COLO668 (cell line): ENCODE data around the gene RAPGEF5.

ENCODE experiments used
- DNase-seq: peaks from one replicate; lab custom pipeline; 2025; ENCODE audit not compliant: unreplicated experiment; lab: John Stamatoyannopoulos, UW

Gene RAPGEF5

DNA sequence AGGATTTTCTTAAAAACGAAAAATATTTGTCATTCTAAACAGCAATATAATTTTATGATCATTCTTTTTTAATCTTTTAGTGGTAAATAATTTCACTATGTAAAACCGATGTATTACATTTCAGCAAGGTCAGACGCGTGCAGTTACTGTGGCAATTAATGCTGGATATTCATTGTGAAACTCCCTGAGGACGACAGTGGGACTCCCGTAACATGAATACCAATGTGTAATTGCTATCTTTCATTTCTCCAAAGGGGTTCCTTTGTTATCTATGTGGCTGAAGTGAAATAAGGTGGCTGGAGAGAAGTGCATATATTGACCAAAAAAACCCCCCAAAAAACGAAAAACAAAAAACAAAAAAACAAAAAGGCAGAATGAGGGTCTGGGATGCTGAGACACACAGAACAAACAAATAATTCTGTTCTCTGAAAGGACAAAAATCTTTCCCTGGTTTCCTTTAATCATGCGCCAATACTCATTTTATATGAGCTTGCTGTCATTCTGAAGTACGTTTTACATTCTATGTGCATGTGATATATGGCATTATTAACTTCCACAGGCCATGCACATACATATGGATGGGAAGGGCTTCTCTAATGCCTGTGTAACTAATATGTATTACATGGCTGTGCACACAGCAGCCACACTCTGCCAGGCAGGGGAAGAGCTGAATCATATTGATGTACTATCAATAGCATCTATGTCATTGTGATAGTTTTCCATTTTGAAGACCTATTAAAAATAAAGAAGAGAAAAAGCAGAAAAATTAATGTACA lies 161.4 kb downstream of the RAPGEF5 start:
- no peak for DNase-seq

GRCh38 chr7:22194658-22195273 lies 162.2 kb downstream of the RAPGEF5 start:
- no peak for DNase-seq

GRCh38 chr7:22193450-22193983 lies 163.4 kb downstream of the RAPGEF5 start:
- no peak for DNase-seq

GRCh38 chr7:22192801-22193200 lies 164.2 kb downstream of the RAPGEF5 start:
- DNase-seq, result no peak

DNA sequence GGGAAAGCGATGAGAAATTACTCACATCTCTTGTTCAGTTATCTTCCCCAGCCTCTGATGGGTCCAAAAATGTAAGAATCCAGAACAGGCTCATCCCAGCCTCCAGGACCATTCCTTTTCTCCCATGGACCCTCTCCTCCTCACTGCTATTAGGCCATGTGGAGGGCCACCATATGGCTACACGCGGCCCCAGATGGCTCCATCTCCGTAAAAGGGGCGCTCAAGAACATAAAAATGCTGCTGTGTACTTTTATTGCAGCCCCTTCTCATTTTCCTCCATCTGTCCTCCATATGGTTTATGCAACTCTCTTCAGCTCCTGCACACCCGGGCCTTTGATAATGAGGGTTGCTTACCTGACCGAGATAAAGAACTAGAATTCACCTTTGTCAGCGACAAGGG lies 166.2 kb downstream of the RAPGEF5 start:
- DNase-seq, result no peak

GRCh38 chr7:22189741-22190140 lies 167.2 kb downstream of the RAPGEF5 start:
- DNase-seq, result no peak

- DNase-seq, result no peak
These were observed 167.7 kb downstream of the RAPGEF5 start for GRCh38 chr7:22189230-22189629.

GRCh38 chr7:22187691-22188348 lies 169.1 kb downstream of the RAPGEF5 start:
- no peak for DNase-seq

GRCh38 chr7:22185559-22185958 lies 171.4 kb downstream of the RAPGEF5 start:
- no peak for DNase-seq

- DNase-seq, result no peak
These were observed 172.3 kb downstream of the RAPGEF5 start for GRCh38 chr7:22184549-22185199.

- no peak for DNase-seq
These were observed 173.3 kb downstream of the RAPGEF5 start for GRCh38 chr7:22183522-22184280.

DNA sequence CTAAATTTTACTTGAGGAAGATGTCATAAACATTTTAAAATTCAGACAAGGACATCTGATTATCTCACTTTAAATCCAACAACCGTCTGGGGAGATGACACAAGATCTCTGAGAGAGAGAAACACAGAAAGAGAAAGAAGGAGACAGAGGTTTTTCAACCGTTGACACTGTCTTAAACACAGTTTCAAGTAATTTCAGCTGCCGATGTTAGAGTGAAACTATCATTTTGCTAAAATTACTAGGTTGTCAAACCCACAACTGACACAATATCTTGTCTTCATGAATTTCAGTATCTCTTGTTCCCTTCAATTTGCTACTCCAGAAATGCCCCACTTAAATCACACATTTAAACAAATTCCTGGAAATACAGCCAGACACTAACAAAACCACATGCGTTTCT lies 174.8 kb downstream of the RAPGEF5 start:
- DNase-seq, result no peak

DNA sequence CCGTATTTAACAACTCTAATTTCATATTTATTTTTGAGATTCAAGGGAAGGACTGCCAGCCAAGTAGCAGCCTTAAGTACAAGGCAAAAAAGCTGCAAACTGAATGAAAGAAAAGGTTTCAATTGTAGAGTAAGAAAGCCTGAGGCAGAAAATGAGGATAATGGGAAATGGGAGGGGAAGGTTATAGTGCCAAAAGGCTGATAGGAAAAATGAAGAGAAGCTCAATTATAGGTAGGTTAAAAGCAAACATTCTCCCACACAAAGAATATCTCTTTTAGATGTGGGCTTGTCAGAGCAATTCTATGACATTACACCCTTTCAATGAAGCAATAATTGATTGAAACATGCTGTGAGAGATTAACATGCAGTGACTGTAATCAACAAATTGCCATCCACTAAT lies 175.3 kb downstream of the RAPGEF5 start:
- no peak for DNase-seq

DNA sequence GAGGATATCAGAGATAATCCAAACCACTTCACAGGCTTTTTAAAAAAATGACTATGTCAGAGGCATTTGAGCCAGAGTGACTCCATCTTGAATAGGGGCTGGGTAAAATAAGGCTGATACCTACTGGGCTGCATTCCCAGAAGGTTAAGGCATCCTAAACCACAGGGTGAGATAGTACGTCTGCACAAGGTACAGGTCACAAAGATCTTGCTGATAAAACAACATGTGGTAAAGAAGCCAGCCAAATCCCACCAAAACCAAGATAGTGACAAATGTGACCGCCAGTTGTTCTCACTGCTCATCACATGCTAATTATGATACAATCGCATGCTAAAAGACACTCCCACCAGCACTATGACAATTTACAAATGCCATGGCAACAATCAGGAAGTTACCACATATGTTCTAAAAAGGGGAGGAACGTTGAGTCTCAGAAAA lies 177.5 kb downstream of the RAPGEF5 start:
- DNase-seq, result no peak

- no peak for DNase-seq
These were observed 178.2 kb downstream of the RAPGEF5 start for GRCh38 chr7:22178735-22179134.

DNA sequence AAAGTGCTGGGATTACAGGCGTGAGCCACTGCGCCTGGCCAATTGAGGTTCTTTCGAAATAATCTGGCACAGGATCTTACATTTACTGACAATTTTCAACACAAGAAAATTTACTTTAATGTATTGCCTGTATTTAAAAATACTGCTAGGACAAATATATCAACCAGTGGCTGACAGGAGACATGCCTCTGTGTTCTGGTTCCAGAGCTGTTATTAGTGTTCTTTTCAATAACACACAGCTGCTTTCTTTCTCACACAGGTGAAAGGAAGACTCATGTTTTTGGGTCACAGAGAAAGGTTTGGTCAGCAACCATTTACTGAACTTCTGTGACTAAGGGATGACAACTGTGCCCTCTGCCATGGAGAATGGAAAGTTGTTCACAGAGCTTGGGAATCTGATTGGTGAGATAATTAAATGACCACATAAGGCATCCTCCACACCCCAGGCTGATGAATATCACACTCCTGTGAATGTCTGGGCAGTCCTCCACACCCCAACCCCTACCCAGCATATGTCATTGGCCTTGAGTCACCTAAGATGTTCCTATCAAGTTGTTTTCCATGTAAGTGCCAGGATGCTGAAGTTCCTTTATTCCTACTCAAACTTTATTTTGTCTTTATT lies 180.1 kb downstream of the RAPGEF5 start:
- DNase-seq, result no peak

GRCh38 chr7:22174574-22174953 lies 182.4 kb downstream of the RAPGEF5 start:
- no peak for DNase-seq

- DNase-seq, result no peak
These were observed 183.0 kb downstream of the RAPGEF5 start for GRCh38 chr7:22173685-22174573.

DNA sequence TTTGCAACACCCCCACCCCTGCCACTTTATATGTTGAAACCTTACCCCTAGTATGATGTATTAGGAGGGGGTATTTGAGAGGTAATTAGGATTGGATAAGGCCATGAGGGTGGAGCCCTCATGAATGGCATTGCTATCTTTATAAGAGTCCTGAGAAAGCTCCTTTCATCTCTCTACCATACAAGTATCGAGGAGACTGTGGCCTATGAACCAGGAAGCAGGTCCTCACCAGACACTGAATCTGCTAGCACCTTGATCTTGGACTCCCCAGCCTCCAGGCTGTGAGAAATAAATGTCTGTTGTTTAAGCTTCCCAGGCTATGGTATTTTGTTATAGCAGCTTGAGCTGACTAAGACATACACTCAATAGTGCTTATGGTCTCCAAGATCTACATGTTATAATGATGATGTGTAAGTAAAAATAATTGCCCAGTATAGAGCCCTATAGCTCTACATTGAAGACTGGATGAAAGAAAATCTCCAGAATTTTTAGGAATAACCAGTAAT lies 188.8 kb downstream of the RAPGEF5 start:
- DNase-seq, result no peak
